Panc1 (cell line): ENCODE measurements around the gene PSMA7. TPM values are rescaled to one million over a fixed set of nuclear protein-coding genes. Genes with fewer than 3 reads are reported as not detected.

ENCODE experiments used
- ATAC-seq: fragments of 200-7000 bp; cut with Tn5 transposase; 2 replicates; pipeline ENCODE4 v1.9.1; 2020; ENCODE audit warnings: mild to moderate bottlenecking, moderate library complexity
- BruUV-seq: library from RNA; stranded (reverse); fragments of 400-500 nt; replicated peaks from 2 replicates; lab custom pipeline; 2021; lab: Mats Ljungman, UMichigan
- CTCF ChIA-PET: fragments of 300-600 bp; sonication (Branson Sonifier 250); formaldehyde crosslinking; loops from one replicate; lab custom pipeline; 2022; ENCODE audit warnings: antibody characterized with exemption; lab: Charles Lee
- POLR2A ChIA-PET: fragments of 300-600 bp; sonication (Branson Sonifier 250); formaldehyde crosslinking; loops from one replicate; lab custom pipeline; 2022; ENCODE audit warnings: antibody characterized with exemption; lab: Charles Lee
- DNase-seq: peaks from one replicate; pipeline ENCODE4 v3.0.0-alpha.2; 2010; ENCODE audit warnings: low read depth, low spot score
- H3K27ac ChIP-seq: 2 replicates; pipeline ENCODE4 v1.5.1; 2011; ENCODE audit warnings: mild to moderate bottlenecking, low read length, inconsistent platforms
- H3K27me3 ChIP-seq: fragments of 200-500 bp; sonication (Bioruptor generic); 2 replicates; pipeline ENCODE4 v1.6.0; 2014; ENCODE audit warnings: low read length, inconsistent platforms; ENCODE audit not compliant: control insufficient read depth, insufficient read depth
- H3K36me3 ChIP-seq: fragments of 200-500 bp; sonication (Bioruptor generic); 2 replicates; pipeline ENCODE4 v1.5.1; 2014; ENCODE audit warnings: inconsistent platforms, mild to moderate bottlenecking, low read length, moderate library complexity; ENCODE audit not compliant: control insufficient read depth, insufficient read depth
- H3K4me1 ChIP-seq: 2 replicates; pipeline ENCODE4 v1.5.1; 2011; ENCODE audit warnings: inconsistent platforms, mild to moderate bottlenecking, low read length, moderate library complexity; ENCODE audit not compliant: control insufficient read depth, insufficient read depth
- H3K4me3 ChIP-seq, 2 experiments: 2 replicates each; pipeline ENCODE4 v1.5.1; 2011 to 2012; ENCODE audit warnings: low read depth in 2 of 2, low read length in 2 of 2, mild to moderate bottlenecking in 2 of 2, inconsistent platforms in 1 of 2, moderate library complexity in 1 of 2
- H3K9me3 ChIP-seq: fragments of 200-500 bp; sonication (Bioruptor generic); 2 replicates; pipeline ENCODE4 v1.5.1; 2014; ENCODE audit warnings: low read depth, mild to moderate bottlenecking, inconsistent platforms, low read length, moderate library complexity; ENCODE audit not compliant: control insufficient read depth, insufficient read depth
- CTCF ChIP-seq: fragments of 450-650 bp; IDR thresholded peaks from 2 replicates; pipeline ENCODE4 v1.5.1; 2017; ENCODE audit warnings: mild to moderate bottlenecking
- POLR2AphosphoS5 ChIP-seq: IDR thresholded peaks from 2 replicates; pipeline ENCODE4 v1.6.1; 2012; ENCODE audit warnings: mild to moderate bottlenecking, low read depth, low read length, moderate library complexity
- REST ChIP-seq, 2 experiments: IDR thresholded peaks; 2 replicates each; pipeline ENCODE4 v1.6.1; 2011 to 2012; ENCODE audit warnings: low read depth in 2 of 2, control low read depth in 1 of 2, low read length in 1 of 2, mild to moderate bottlenecking in 1 of 2, moderate library complexity in 1 of 2; ENCODE audit not compliant: insufficient read depth in 1 of 2
- SIN3A ChIP-seq: IDR thresholded peaks from 2 replicates; pipeline ENCODE4 v1.6.1; 2012; ENCODE audit warnings: low read depth, mild to moderate bottlenecking, low read length, moderate library complexity, borderline replicate concordance; ENCODE audit not compliant: insufficient read depth
- TCF7L2 ChIP-seq: IDR thresholded peaks from 2 replicates; pipeline ENCODE4 v1.6.1; 2011; ENCODE audit warnings: mild to moderate bottlenecking, low read depth, low read length, inconsistent platforms
- in situ Hi-C: cut with HindIII; loops from 2 replicates; pipeline ENCODE4 v1.10.0; 2016; ENCODE audit warnings: low sequenced_read_pairs, low pct_unique_long_range_greater_than_20kb
- intact Hi-C: fragments of 100-400 bp; cut with micrococcal nuclease; formaldehyde crosslinking; loops from one replicate; pipeline ENCODE4 v1.10.0; 2022; ENCODE audit not compliant: unreplicated experiment
- total RNA-seq: library from RNA; stranded (reverse); gene quantifications from one replicate; pipeline ENCODE4 v1.2.1, GENCODE V29; 2021; ENCODE audit not compliant: unreplicated experiment

The PSMA7 gene
- total RNA-seq, 1 experiment from 2014 or later: 402 TPM

DNA sequence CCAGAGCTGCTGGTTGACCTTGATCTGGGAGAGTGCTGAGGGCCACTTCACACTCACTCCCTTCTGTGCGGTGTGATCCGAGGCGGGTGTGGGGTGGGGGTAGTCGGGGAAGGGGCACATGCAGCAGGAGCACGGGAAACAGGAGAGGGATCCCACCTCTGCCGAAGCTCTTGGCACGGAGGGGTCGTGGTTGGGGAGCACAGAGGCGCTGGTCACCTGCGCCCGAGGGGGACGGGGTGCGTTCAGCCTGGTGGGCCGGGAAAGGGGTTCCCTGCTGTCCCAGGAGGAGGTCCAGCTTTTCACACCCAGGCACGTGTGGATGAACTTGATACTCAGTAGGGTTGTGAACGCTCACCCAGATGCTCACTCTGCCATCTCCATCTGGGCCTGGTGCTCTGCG is 17.7 kb upstream of the PSMA7 start:
- ChIA-PET POLR2A (no interaction called here), CTCF (no interaction called here)
- H3K4me3 ChIP-seq: no peak overlapping the region
- H3K27ac ChIP-seq: no peak overlapping the region
- TF ChIP-seq TCF7L2 (no peak), POLR2AphosphoS5 (no peak), REST (IDR thresholded peaks at IDR 0.05; ENCODE audit: insufficient read depth in 1 of 2, low read depth in 2 of 2, low read length in 1 of 2) (no peak), SIN3A (no peak), CTCF (no peak)
- no peak for ATAC-seq
- intact Hi-C loops (no loop called here), in situ Hi-C loops (no loop called here)
- no peaks in the 10 kb centered on the region for H3K9me3 ChIP-seq
- peaks cover 8% of the 10 kb centered on the region for H3K4me1 ChIP-seq
- BruUV-seq: no TSS peak
- no peak for DNase-seq
- no peaks in the 10 kb centered on the region; the same call in 1 of the 2 replicates for H3K36me3 ChIP-seq
- H3K27me3 ChIP-seq: no peaks in the 10 kb centered on the region

- intact Hi-C loops: no loop called here
- no peak overlapping the region for H3K27ac ChIP-seq
- ATAC-seq (no peak), DNase-seq (no peak)
- H3K9me3 ChIP-seq: no peaks in the 10 kb centered on the region
- in situ Hi-C loops: no loop called here
- POLR2A ChIA-PET: no interaction called here
- H3K36me3 ChIP-seq: no peaks in the 10 kb centered on the region; the same call in 1 of the 2 replicates
- H3K4me1 ChIP-seq: peaks cover 13% of the 10 kb centered on the region
- no peak overlapping the region for H3K4me3 ChIP-seq
- no peak for TF ChIP-seq CTCF
- TF ChIP-seq POLR2AphosphoS5: no peak
- no peak for TF ChIP-seq TCF7L2
- TF ChIP-seq REST (IDR thresholded peaks at IDR 0.05; ENCODE audit: insufficient read depth in 1 of 2, low read depth in 2 of 2, low read length in 1 of 2): no peak
- no peak for TF ChIP-seq SIN3A
- BruUV-seq: no TSS peak
- CTCF ChIA-PET: no interaction called here
- no peaks in the 10 kb centered on the region for H3K27me3 ChIP-seq
These were observed 17.1 kb upstream of the PSMA7 start for GRCh38 chr20:62160253-62160652.
